Small intestine (tissue), 7 donors: ENCODE measurements around the gene DCP1B. TPM values are rescaled to one million over a fixed set of nuclear protein-coding genes. Genes with fewer than 3 reads are reported as not detected.
"Not testable (repeated sequence)": the region's sequence is repeated elsewhere in the genome, so short reads cannot be mapped to it uniquely, and the experiment has no call there.

Source experiments
- DNase-seq, 2 donors: peaks; one replicate each; pipeline versions ENCODE4 v3.0.0 to v3.0.0-alpha.2; 2013
- FAIRE-seq: peaks from 2 replicates; lab custom pipeline; 2012; peaks lifted over from hg19 to GRCh38; lab: Jason Lieb, UNC
- H3K27ac ChIP-seq, 3 donors: one replicate each; pipeline ENCODE4 v1.5.1; 2013; ENCODE audit warnings: low read length in 2 of 3, mild to moderate bottlenecking in 2 of 3, control low read depth in 1 of 3, inconsistent platforms in 1 of 3, low read depth in 1 of 3, moderate library complexity in 1 of 3
- H3K27me3 ChIP-seq, 3 donors: one replicate each; pipeline ENCODE4 v1.6.1; 2013; ENCODE audit warnings: low read length in 3 of 3, inconsistent platforms in 1 of 3; ENCODE audit not compliant: control insufficient read depth in 3 of 3, insufficient read depth in 3 of 3
- H3K36me3 ChIP-seq, 3 donors: one replicate each; pipeline ENCODE4 v1.6.1; 2013; ENCODE audit warnings: low read length in 3 of 3, inconsistent platforms in 1 of 3, low read depth in 1 of 3, mild to moderate bottlenecking in 1 of 3, moderate library complexity in 1 of 3; ENCODE audit not compliant: control insufficient read depth in 3 of 3, insufficient read depth in 2 of 3
- H3K4me1 ChIP-seq, 3 donors: one replicate each; pipeline ENCODE4 v1.6.1; 2013; ENCODE audit warnings: low read length in 2 of 3, inconsistent platforms in 1 of 3, low read depth in 1 of 3, mild to moderate bottlenecking in 1 of 3, moderate library complexity in 1 of 3; ENCODE audit not compliant: control insufficient read depth in 3 of 3, insufficient read depth in 2 of 3
- H3K4me3 ChIP-seq, 3 donors: one replicate each; pipeline ENCODE4 v1.5.1; 2013; ENCODE audit warnings: low read length in 3 of 3, control low read depth in 1 of 3, inconsistent platforms in 1 of 3, low read depth in 1 of 3, mild to moderate bottlenecking in 1 of 3, moderate library complexity in 1 of 3
- H3K9me3 ChIP-seq, 2 donors: one replicate each; pipeline ENCODE4 v1.6.1; 2013; ENCODE audit warnings: low read depth in 1 of 2, low read length in 1 of 2; ENCODE audit not compliant: control insufficient read depth in 2 of 2, insufficient read depth in 1 of 2
- WGBS, 3 donors: extraction: QIAGEN DNeasy Blood & Tissue Kit; methylation state at CpG; one replicate each; pipeline ENCODE4 v1.1.7; 2013; 5-methylcytosine and 5-hydroxymethylcytosine counted together
- polyA plus RNA-seq, 4 donors: library from polyadenylated mRNA; stranded (reverse) in 3 of 4; unstranded in 1 of 4; fragments of 200-250 nt in 3 of 4; fragments of 120-200 nt in 1 of 4; gene quantifications; one replicate each; pipeline versions ENCODE4 v1.2.1 to v1.2.3, GENCODE V29; 2013
- donor health status: healthy with polysubstance abuse.
- donor health status: control.
- donor health status: control.
- donor health status: Bipolar disorder and iron deficiency.
- donor health status: healthy.

DCP1B gene
- polyA plus RNA-seq, 4 donors: 4.5 to 18.2 (median 7.9) TPM

DNA sequence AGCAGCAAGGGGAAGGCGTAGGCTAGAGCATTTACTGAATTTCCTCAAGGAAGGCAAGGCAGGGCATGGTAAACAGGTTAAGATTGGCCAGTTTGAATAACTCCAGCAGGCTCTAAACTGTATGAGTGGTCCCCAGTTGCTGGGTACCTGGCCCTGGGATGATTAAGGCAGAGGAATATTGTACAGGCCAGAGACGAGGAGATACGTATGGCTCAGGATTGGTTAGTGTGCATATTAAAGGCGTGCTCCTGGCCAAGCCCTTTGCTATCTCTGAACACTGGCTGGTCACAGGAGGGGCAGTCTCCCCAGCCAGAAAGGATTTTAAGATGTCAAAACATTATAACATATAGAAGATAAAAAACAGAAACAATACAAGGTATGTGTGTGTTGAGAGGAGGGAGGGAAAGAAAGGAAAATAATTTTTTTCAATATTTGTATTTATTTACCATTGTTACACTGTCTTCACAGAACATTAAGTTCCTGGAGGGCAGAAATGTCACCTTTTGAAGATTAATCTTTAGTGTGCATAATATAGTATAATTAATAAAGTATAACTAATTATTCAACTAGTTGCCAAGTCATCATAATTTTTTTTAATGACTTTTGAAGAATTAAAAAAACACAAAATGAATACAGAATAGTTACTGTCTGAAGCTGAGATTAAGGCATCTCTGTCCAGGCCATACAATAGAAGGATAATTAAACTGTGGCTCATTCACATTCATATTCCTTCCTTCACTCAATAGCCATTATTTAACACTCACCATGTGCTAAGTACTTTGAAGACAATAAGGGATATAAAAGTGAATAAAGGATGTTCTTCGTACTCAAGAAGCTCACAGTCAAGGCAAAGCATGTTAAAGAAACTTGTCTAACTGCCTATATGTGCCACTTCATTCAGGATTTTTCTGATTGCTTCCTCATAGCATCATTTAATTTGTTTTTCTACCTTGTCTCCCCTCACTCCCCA lies 41.9 kb downstream of the DCP1B start:
- H3K27me3 ChIP-seq: no peaks in the 10 kb centered on the region
- DNase-seq (no peak), FAIRE-seq (no peak)
- no peak overlapping the region for H3K27ac ChIP-seq
- 84 to 95% (median 90%) methylated on average over 5 of the region's 5 CpGs for WGBS, 3 donors
- no peaks in the 10 kb centered on the region for H3K4me1 ChIP-seq
- H3K9me3 ChIP-seq: peaks cover 0 to 15% of the 10 kb centered on the region in 2 donors
- no peak overlapping the region for H3K4me3 ChIP-seq
- peaks cover 6 to 10% (median 10%) of the 10 kb centered on the region in 3 donors for H3K36me3 ChIP-seq

- Histone ChIP-seq H3K4me1 (no peaks in the 10 kb centered on the region), H3K27ac (no peak overlapping the region), H3K4me3 (no peak overlapping the region), H3K36me3 (peaks cover 5 to 26% (median 7%) of the 10 kb centered on the region in 3 donors), H3K9me3 (peaks cover 0 to 15% of the 10 kb centered on the region in 2 donors), H3K27me3 (no peaks in the 10 kb centered on the region)
- no peak for FAIRE-seq
- no peak for DNase-seq
- 92 to 98% (median 96%) methylated on average over 3 of the region's 3 CpGs for WGBS, 3 donors
Measured at GRCh38 chr12:1956716-1957115, 47.5 kb downstream of the DCP1B start.

DNA sequence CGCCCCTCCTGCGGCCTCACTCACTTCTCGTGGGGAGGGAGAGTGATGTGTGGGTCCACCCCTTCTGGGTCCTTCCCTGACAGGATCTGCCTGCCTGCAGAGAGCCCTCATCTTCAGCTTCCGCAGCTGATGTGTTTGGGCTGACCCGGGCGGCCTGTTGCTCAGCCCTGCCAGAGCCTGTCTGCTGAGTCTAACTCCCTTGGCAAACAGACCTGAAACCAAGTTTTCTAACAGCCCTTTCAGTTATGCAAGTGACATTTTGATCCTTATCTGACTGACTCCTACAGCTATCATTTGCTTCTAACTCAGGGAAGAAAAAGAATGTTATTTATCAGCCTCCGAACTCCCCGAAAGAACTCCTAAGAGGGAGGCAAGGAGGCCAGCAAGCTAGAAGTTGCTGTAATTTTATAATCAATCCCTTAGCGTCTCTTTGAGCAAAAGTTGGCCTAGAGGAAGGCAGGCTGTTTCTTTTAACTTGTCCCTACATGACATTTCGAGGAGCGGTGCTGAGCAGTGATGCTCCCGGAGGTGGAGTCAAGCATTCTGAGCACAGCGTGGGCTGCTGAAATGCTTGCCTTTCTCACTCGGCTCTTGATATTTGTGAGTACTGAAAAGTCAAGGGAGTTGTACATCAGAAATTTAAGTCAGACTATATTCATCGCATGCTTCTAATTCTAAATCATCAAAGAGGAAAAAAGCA lies 54.3 kb downstream of the DCP1B start:
- H3K27ac ChIP-seq: peak overlapping the region in 1 of 3 donors; percentile 2
- peaks cover 0 to 7% (median 0%) of the 10 kb centered on the region in 3 donors for H3K4me1 ChIP-seq
- FAIRE-seq (no peak), DNase-seq (no peak)
- H3K27me3 ChIP-seq: no peaks in the 10 kb centered on the region
- WGBS, 3 donors: 79 to 94% (median 91%) methylated on average over 15 of the region's 15 CpGs
- no peaks in the 10 kb centered on the region for H3K9me3 ChIP-seq
- H3K36me3 ChIP-seq: peaks cover 12 to 66% (median 25%) of the 10 kb centered on the region in 3 donors
- H3K4me3 ChIP-seq: no peak overlapping the region

DNA sequence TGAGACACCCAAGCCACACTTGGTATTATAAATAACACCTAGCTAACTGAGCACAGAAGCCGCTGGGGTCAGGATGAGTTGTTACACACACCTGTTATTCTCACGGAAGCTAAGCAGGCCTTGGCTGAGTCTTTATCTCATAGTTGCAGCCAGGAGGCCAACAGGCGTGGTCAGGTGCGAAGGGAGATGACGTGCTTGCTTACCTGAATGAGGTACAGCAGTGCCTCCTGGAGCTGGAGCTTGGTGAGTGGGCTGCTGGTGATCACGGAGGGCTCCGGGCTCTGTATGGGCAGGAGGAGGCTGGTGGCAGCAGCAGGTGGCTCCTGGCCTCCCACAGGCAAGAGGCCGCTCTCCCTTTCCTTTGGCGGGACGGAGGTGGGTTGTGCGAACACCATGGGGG lies 55.4 kb downstream of the DCP1B start:
- H3K4me3 ChIP-seq: no peak overlapping the region
- no peaks in the 10 kb centered on the region for H3K27me3 ChIP-seq
- 38 to 86% (median 60%) methylated on average over 9 to 11 of the region's 11 CpGs for WGBS, 3 donors
- H3K36me3 ChIP-seq: peaks cover 12 to 59% (median 23%) of the 10 kb centered on the region in 3 donors
- H3K9me3 ChIP-seq: no peaks in the 10 kb centered on the region
- H3K4me1 ChIP-seq: peaks cover 0 to 7% (median 0%) of the 10 kb centered on the region in 3 donors
- FAIRE-seq (no peak), DNase-seq (peak; percentile 57 to 71)
- H3K27ac ChIP-seq: peak overlapping the region in 1 of 3 donors; percentile 45

DNA sequence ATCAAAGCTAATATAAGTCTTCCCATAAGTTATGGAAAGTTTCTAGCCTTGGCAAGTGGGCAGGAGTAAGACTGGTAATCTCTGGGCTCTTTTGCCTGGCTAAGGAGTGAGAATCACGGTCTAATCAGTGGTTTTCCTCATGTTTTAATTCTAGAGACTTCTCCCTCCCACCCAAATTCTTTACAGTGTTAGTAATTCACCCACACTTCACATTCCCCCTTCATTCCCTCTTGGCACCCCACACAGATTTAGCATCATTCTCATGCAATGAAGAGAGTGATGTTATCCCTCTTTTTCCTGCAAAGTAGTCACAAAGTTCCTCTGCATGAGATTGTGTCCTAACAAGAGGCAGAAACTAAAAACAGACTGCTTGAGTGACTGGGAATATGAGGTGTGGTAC lies 57.2 kb downstream of the DCP1B start:
- Histone ChIP-seq H3K4me3 (no peak overlapping the region), H3K36me3 (peaks cover 5 to 46% (median 20%) of the 10 kb centered on the region in 3 donors), H3K9me3 (no peaks in the 10 kb centered on the region), H3K27me3 (no peaks in the 10 kb centered on the region), H3K27ac (no peak overlapping the region), H3K4me1 (peaks cover 0 to 7% (median 0%) of the 10 kb centered on the region in 3 donors)
- FAIRE-seq: no peak
- no peak for DNase-seq
- 45 to 91% (median 76%) methylated on average over 1 of the region's 1 CpG for WGBS, 3 donors

DNA sequence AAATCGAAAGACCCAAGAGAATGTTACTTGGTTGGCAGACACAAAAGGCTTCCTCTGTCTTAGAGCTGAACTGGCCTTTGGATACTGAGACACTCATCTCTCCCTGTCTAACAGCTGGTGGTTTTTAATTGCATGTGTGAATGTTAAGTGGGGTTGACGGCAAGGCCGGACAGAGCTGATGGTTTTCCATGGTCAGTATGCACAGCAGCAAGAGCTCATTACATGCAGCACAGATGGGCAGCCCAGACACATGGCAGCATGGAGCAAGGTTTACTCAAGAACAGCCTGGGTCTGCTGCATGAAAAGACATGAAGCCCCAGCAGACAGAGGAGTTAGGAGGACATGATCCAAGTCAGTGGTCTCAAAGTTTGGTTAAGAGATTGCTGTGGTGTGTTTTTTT lies 58.0 kb downstream of the DCP1B start:
- H3K4me3 ChIP-seq: no peak overlapping the region
- WGBS, 3 donors: 70 to 100% (median 91%) methylated on average over 3 of the region's 3 CpGs
- no peaks in the 10 kb centered on the region for H3K27me3 ChIP-seq
- peaks cover 0 to 7% (median 0%) of the 10 kb centered on the region in 3 donors for H3K4me1 ChIP-seq
- FAIRE-seq: no peak
- peaks cover 5 to 41% (median 16%) of the 10 kb centered on the region in 3 donors for H3K36me3 ChIP-seq
- H3K9me3 ChIP-seq: no peaks in the 10 kb centered on the region
- no peak for DNase-seq
- no peak overlapping the region for H3K27ac ChIP-seq

DNA sequence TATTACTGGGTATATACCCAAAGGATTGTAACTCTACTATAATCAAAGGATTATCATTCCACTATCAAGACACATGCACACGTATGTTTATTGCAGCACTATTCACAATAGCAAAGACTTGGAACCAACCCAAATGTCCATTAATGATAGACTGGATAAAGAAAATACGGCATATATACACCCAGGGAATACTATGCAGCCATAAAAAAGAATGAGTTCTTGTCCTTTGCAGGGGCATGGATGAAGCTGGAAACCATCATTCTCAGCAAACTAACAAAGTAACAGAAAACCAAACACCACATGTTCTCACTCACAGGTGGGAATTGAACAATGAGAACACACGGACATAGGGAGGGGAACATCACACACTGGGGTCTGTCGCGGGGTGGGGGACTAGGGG lies 58.8 kb downstream of the DCP1B start:
- DNase-seq, H3K27me3 ChIP-seq, FAIRE-seq, H3K4me1 ChIP-seq, H3K27ac ChIP-seq, H3K9me3 ChIP-seq, H3K4me3 ChIP-seq: not testable (repeated sequence)
- 85 to 92% (median 90%) methylated on average over 5 of the region's 5 CpGs for WGBS, 3 donors
- peaks cover 5 to 37% (median 15%) of the 10 kb centered on the region in 3 donors for H3K36me3 ChIP-seq
